Neural cell (in vitro differentiated cells): ENCODE results near the gene LRIG2.

Source experiments
- CTCF ChIP-seq: fragments of 450-650 bp; IDR thresholded peaks from 2 replicates; pipeline ENCODE4 v1.5.1; 2014; ENCODE audit warnings: antibody characterized with exemption, mild to moderate bottlenecking, moderate library complexity; ENCODE audit not compliant: poor library complexity, severe bottlenecking
- EP300 ChIP-seq: fragments of 450-650 bp; conservative IDR thresholded peaks from 2 replicates; pipeline ENCODE4 v1.6.1; 2014; ENCODE audit warnings: antibody characterized with exemption, mild to moderate bottlenecking, moderate library complexity; ENCODE audit not compliant: poor library complexity, severe bottlenecking
- EZH2 ChIP-seq: fragments of 200-600, 300-800 bp; shearing (Covaris generic), sonication (generic); IDR thresholded peaks from 2 replicates; pipeline ENCODE4 v1.6.1; 2014; ENCODE audit warnings: antibody characterized with exemption, low read length, borderline replicate concordance, mild to moderate bottlenecking; ENCODE audit not compliant: insufficient read depth, poor library complexity, severe bottlenecking
- POLR2AphosphoS5 ChIP-seq: IDR thresholded peaks from 2 replicates; pipeline ENCODE4 v1.6.1; 2012
- RAD21 ChIP-seq: fragments of 450-650 bp; conservative IDR thresholded peaks from 2 replicates; pipeline ENCODE4 v1.6.1; 2014; ENCODE audit warnings: antibody characterized with exemption, mild to moderate bottlenecking, moderate library complexity

DNA sequence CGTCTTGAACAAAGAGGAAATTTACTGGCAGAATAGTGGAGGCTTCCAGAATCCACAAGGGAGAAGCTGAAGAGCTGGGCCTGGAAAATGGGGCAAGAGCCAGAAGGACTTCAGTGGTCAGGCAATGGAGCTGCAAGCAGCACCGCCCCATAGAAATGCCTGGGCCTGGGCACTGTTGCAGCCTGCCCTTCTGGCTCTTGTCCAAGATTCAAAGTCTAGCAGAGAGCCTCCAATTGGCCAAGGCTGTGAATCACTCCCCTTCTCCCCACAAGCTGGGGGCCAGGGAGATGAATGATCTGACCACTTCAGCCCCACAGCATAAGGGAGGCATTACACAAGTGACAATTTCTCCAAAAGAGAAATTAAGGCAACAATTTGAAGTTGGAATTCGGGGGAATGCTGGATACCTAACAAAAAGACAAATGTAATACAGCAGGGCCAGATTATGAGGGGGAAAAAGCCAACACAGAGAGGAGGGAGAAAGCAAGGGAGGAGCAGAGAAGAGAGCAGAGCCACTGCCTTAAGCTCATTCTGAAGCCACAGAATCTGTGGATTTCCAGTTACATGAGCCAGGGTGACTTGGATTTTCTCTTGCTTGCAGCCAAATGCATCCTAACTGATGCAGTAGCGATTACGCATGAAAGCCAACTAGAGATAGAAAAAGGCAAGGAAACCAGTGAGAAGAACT lies 80.3 kb downstream of the LRIG2 start:
- TF ChIP-seq POLR2AphosphoS5 (no peak), CTCF (no peak), EP300 (no peak), EZH2 (no peak), RAD21 (no peak)
